Measurements from ENCODE around the gene DPEP1.

- TF ChIP-seq CTCF (IDR thresholded peaks at IDR 0.05) (no peak), EP300 (IDR thresholded peaks at IDR 0.05) (no peak), POLR2AphosphoS5 (IDR thresholded peaks at IDR 0.05) (no peak), POLR2A (IDR thresholded peaks at IDR 0.05) (no peak)
Measured at GRCh38 chr16:89655062-89655643, 41.7 kb downstream of the DPEP1 start.

Measured in sigmoid colon (tissue), 4 donors.